Gastroesophageal sphincter (tissue), 3 donors: ENCODE results near the gene BMAL2.

ENCODE experiments used
- CTCF ChIP-seq, 4 experiments: fragments of 200-600 bp in 2 of 4; fragments of 450-650 bp in 2 of 4; sonication (generic) in 1 of 4; IDR thresholded peaks; one replicate each; pipeline ENCODE4 v1.5.1; 2017 to 2019; ENCODE audit warnings: antibody characterized with exemption in 4 of 4, mild to moderate bottlenecking in 2 of 4, moderate library complexity in 2 of 4
- POLR2A ChIP-seq, 2 donors: fragments of 450-650 bp; IDR thresholded peaks; one replicate each; pipeline ENCODE4 v1.6.1; 2017; ENCODE audit warnings: antibody characterized with exemption in 2 of 2, mild to moderate bottlenecking in 2 of 2, moderate library complexity in 1 of 2

GRCh38 chr12:27284751-27285150, 47.9 kb upstream of the BMAL2 start:
- TF ChIP-seq CTCF (IDR thresholded peaks at IDR 0.05) (no peak), POLR2A (IDR thresholded peaks at IDR 0.05) (no peak)
